ENCODE measurements around the gene TMEM179B.

- TF ChIP-seq CTCF (IDR thresholded peaks at IDR 0.05) = peak in 4 of 5 experiments; percentile 6 to 51 (median 34)
- TF ChIP-seq EP300 (IDR thresholded peaks at IDR 0.05; ENCODE audit: low read depth) = no peak
- TF ChIP-seq POLR2A (IDR thresholded peaks at IDR 0.05) = peak; percentile 99
Observed at GRCh38 chr11:62787005-62787759, at the start of gene TMEM179B.

Measured in transverse colon (tissue), 3 donors.